HepG2 (cell line): ENCODE measurements around the gene OBSL1. TPM values are rescaled to one million over a fixed set of nuclear protein-coding genes. Genes with fewer than 3 reads are reported as not detected.
A peak's percentile ranks its signal among the peaks of the same experiment; 100 is the strongest.

Experiments
- CBX2 ChIP-seq, 2 experiments: fragments of 200-600 bp in 1 of 2; sonication (generic); formaldehyde crosslinking in 1 of 2; IDR thresholded peaks; 2 replicates each; pipeline versions ENCODE4 v1.7.0 to v1.8.1; 2018 to 2022; ENCODE audit warnings: low read depth in 2 of 2, low read length in 1 of 2, mild to moderate bottlenecking in 1 of 2, missing genetic modification reagents in 1 of 2
- HNF4A ChIP-seq: sonication (generic); formaldehyde crosslinking; IDR thresholded peaks from 2 replicates; pipeline ENCODE4 v1.4.0; 2020; ENCODE audit warnings: missing genetic modification reagents
- KDM3A ChIP-seq: IDR thresholded peaks from 2 replicates; pipeline ENCODE4 v1.6.1; 2018; ENCODE audit warnings: low read depth, missing compliant biosample characterization
- NCOR1 ChIP-seq: fragments of 200-600 bp; sonication (generic); IDR thresholded peaks from 2 replicates; pipeline ENCODE4 v1.7.0; 2017; ENCODE audit warnings: antibody characterized with exemption, low read length, borderline replicate concordance
- NR2C2 ChIP-seq: sonication (generic); formaldehyde crosslinking; IDR thresholded peaks from 2 replicates; pipeline ENCODE4 v1.4.0; 2020; ENCODE audit warnings: missing genetic modification reagents, mild to moderate bottlenecking, moderate library complexity, borderline replicate concordance
- TCF12 ChIP-seq, 2 experiments: fragments of 450-650 bp in 1 of 2; sonication (generic) in 1 of 2; formaldehyde crosslinking in 1 of 2; IDR thresholded peaks; 2 replicates each; pipeline versions ENCODE4 v1.6.1 to v1.8.0; 2017 to 2022; ENCODE audit warnings: antibody characterized with exemption in 1 of 2, mild to moderate bottlenecking in 1 of 2, missing genetic modification reagents in 1 of 2, moderate library complexity in 1 of 2
- XRCC5 ChIP-seq: fragments of 200-400 bp; formaldehyde crosslinking; optimal IDR thresholded peaks from 2 replicates; pipeline ENCODE3; 2017; ENCODE audit warnings: mild to moderate bottlenecking, low read length
- ZMAT3 ChIP-seq: sonication (generic); formaldehyde crosslinking; conservative IDR thresholded peaks from 2 replicates; pipeline ENCODE4 v1.7.0; 2021; ENCODE audit warnings: missing genetic modification reagents
- ZNF343 ChIP-seq: sonication (generic); formaldehyde crosslinking; IDR thresholded peaks from 2 replicates; pipeline ENCODE4 v1.4.0; 2020; ENCODE audit warnings: mild to moderate bottlenecking, missing genetic modification reagents
- ZNF781 ChIP-seq: sonication (generic); formaldehyde crosslinking; IDR thresholded peaks from 2 replicates; pipeline ENCODE4 v1.5.1; 2020; ENCODE audit warnings: borderline replicate concordance, mild to moderate bottlenecking, missing genetic modification reagents; ENCODE audit errors: not compliant biosample characterization
- polyA plus RNA-seq, 8 experiments: library from polyadenylated mRNA; depleted of rRNA in 3 of 8; stranded (reverse) in 7 of 8; unstranded in 1 of 8; fragments of >200 nt; fragmentation: Illumina TruSeq in 4 of 8; extraction: Trizol in 4 of 8; gene quantifications; 2 replicates each; pipeline versions ENCODE4 v1.2.1 to v1.2.3, GENCODE V29; 2011 to 2016; ENCODE audit warnings: low read depth in 4 of 8, missing spikeins in 1 of 8, mixed read lengths in 1 of 8; ENCODE audit not compliant: insufficient read depth in 1 of 8
- total RNA-seq, 5 experiments: library from RNA; depleted of rRNA; stranded (reverse); fragments of >200 nt; fragmentation: Illumina TruSeq; extraction: Trizol; gene quantifications; 2 replicates each; pipeline ENCODE4 v1.2.3, GENCODE V29; 2016; ENCODE audit warnings: low read depth in 1 of 5
- TF ChIP-seq, protein P1 (sequence below): sonication (generic); formaldehyde crosslinking; IDR thresholded peaks from 2 replicates; pipeline ENCODE4 v1.4.0; 2020; ENCODE audit warnings: missing genetic modification reagents
- TF ChIP-seq, protein P2 (sequence below): IDR thresholded peaks from 2 replicates; pipeline ENCODE4 v1.6.1; 2016; ENCODE audit warnings: mild to moderate bottlenecking
- TF ChIP-seq, protein P3 (sequence below): sonication (generic); formaldehyde crosslinking; IDR thresholded peaks from 2 replicates; pipeline ENCODE4 v1.4.0; 2020; ENCODE audit warnings: missing genetic modification reagents
- TF ChIP-seq, protein P4 (sequence below), 2 experiments: IDR thresholded peaks; 2 replicates each; pipeline ENCODE4 v1.6.1; 2011 to 2012; ENCODE audit warnings: low read length in 2 of 2, borderline replicate concordance in 1 of 2, low read depth in 1 of 2, mild to moderate bottlenecking in 1 of 2, moderate library complexity in 1 of 2
- TF ChIP-seq, protein P5 (sequence below): sonication (generic); formaldehyde crosslinking; IDR thresholded peaks from 2 replicates; pipeline ENCODE4 v1.4.0; 2020; ENCODE audit warnings: missing genetic modification reagents

Gene OBSL1
- total and polyA plus RNA-seq, 2 of the 13 experiments (the other 11 are each of a cell fraction or from before 2014, with no cell fraction given), result 86.7 to 218 TPM

DNA sequence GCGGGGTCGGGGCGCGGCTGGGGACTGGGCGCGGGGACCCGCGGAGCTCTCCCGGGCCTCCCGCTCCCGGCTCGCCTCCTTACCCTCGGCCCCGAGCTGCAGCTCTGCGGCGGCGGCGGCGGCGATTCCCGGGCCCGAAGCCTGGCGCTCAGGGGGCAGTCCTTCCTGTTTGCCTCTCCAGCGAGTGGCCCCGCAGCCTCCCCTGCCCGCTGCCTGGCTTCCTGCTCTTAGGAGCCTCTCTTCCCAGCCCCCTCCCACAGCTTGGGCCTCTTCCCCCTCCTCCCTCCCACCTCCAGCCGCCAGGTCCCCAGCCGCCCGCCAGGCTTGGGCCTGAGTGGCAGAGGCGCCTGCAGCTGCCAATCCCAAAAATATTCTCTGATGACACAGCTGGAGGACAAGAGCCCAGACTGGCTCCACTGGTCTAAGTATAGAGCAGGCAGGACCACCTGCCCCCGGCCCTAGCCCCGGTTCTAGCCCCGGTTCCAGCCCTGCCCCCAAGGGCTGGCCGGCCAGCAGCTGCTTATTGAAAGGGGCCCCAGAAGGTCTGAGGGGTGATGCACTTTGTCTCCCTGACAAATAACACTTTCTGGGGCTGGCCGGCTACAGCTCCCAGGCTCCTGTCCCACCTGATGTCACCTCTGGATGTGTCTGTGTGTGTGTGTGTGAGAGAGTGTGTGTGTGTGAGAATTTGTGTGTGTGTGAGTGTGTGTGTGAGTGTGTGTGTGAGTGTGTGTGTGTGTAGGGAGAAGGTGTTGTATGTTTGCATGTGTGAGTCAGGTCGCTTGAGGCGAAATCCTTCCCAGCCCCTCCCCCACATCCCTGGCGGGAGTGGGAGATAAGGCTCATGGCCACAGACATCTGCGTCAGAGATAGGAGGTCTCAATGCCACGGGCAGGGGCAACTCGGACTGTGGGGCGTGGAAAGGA, at the start of gene OBSL1 (continued):
- TF ChIP-seq XRCC5 (peak; percentile 85), TCF12 (IDR thresholded peaks at IDR 0.05) (no peak), TCF12 (CRISPR knock-in tag; IDR thresholded peaks at IDR 0.05) (peak; percentile 87; the same call in 1 of the 2 replicates), KDM3A (0 out of 2 replicates have a peak, but pooled peaks have one; percentile 33), NR2C2 (CRISPR knock-in tag) (peak; percentile 23; the same call in 1 of the 2 replicates), ZNF781 (CRISPR knock-in tag) (peak; percentile 81), NCOR1 (peak; percentile 81), ZNF343 (CRISPR knock-in tag) (no peak), ZMAT3 (no peak), CBX2 (IDR thresholded peaks at IDR 0.05; ENCODE audit: low read depth, low read length) (no peak), CBX2 (CRISPR knock-in tag; IDR thresholded peaks at IDR 0.05; ENCODE audit: low read depth) (no peak), HNF4A (CRISPR knock-in tag) (peak; percentile 70)
- TF ChIP-seq, protein P1, sequence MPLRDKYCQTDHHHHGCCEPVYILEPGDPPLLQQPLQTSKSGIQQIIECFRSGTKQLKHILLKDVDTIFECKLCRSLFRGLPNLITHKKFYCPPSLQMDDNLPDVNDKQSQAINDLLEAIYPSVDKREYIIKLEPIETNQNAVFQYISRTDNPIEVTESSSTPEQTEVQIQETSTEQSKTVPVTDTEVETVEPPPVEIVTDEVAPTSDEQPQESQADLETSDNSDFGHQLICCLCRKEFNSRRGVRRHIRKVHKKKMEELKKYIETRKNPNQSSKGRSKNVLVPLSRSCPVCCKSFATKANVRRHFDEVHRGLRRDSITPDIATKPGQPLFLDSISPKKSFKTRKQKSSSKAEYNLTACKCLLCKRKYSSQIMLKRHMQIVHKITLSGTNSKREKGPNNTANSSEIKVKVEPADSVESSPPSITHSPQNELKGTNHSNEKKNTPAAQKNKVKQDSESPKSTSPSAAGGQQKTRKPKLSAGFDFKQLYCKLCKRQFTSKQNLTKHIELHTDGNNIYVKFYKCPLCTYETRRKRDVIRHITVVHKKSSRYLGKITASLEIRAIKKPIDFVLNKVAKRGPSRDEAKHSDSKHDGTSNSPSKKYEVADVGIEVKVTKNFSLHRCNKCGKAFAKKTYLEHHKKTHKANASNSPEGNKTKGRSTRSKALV (CRISPR knock-in tag), result no peak
- TF ChIP-seq, protein P2, sequence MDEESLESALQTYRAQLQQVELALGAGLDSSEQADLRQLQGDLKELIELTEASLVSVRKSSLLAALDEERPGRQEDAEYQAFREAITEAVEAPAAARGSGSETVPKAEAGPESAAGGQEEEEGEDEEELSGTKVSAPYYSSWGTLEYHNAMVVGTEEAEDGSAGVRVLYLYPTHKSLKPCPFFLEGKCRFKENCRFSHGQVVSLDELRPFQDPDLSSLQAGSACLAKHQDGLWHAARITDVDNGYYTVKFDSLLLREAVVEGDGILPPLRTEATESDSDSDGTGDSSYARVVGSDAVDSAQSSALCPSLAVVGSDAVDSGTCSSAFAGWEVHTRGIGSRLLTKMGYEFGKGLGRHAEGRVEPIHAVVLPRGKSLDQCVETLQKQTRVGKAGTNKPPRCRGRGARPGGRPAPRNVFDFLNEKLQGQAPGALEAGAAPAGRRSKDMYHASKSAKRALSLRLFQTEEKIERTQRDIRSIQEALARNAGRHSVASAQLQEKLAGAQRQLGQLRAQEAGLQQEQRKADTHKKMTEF (CRISPR knock-in tag), result peak; percentile 67
- TF ChIP-seq, protein P3, sequence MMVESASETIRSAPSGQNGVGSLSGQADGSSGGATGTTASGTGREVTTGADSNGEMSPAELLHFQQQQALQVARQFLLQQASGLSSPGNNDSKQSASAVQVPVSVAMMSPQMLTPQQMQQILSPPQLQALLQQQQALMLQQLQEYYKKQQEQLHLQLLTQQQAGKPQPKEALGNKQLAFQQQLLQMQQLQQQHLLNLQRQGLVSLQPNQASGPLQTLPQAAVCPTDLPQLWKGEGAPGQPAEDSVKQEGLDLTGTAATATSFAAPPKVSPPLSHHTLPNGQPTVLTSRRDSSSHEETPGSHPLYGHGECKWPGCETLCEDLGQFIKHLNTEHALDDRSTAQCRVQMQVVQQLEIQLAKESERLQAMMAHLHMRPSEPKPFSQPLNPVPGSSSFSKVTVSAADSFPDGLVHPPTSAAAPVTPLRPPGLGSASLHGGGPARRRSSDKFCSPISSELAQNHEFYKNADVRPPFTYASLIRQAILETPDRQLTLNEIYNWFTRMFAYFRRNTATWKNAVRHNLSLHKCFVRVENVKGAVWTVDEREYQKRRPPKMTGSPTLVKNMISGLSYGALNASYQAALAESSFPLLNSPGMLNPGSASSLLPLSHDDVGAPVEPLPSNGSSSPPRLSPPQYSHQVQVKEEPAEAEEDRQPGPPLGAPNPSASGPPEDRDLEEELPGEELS, result peak; percentile 56; the same call in 1 of the 2 replicates
- TF ChIP-seq, protein P4, sequence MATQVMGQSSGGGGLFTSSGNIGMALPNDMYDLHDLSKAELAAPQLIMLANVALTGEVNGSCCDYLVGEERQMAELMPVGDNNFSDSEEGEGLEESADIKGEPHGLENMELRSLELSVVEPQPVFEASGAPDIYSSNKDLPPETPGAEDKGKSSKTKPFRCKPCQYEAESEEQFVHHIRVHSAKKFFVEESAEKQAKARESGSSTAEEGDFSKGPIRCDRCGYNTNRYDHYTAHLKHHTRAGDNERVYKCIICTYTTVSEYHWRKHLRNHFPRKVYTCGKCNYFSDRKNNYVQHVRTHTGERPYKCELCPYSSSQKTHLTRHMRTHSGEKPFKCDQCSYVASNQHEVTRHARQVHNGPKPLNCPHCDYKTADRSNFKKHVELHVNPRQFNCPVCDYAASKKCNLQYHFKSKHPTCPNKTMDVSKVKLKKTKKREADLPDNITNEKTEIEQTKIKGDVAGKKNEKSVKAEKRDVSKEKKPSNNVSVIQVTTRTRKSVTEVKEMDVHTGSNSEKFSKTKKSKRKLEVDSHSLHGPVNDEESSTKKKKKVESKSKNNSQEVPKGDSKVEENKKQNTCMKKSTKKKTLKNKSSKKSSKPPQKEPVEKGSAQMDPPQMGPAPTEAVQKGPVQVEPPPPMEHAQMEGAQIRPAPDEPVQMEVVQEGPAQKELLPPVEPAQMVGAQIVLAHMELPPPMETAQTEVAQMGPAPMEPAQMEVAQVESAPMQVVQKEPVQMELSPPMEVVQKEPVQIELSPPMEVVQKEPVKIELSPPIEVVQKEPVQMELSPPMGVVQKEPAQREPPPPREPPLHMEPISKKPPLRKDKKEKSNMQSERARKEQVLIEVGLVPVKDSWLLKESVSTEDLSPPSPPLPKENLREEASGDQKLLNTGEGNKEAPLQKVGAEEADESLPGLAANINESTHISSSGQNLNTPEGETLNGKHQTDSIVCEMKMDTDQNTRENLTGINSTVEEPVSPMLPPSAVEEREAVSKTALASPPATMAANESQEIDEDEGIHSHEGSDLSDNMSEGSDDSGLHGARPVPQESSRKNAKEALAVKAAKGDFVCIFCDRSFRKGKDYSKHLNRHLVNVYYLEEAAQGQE (IDR thresholded peaks at IDR 0.05; ENCODE audit: borderline replicate concordance in 1 of 2, low read depth in 1 of 2, low read length in 2 of 2), result peak in 1 of 2 experiments; percentile 52; a peak in 1 of 4 replicates
- TF ChIP-seq, protein P5, sequence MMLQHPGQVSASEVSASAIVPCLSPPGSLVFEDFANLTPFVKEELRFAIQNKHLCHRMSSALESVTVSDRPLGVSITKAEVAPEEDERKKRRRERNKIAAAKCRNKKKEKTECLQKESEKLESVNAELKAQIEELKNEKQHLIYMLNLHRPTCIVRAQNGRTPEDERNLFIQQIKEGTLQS (CRISPR knock-in tag), result 0 out of 2 replicates have a peak, but pooled peaks have one; percentile 19
